Caco-2 (cell line): ENCODE results near the gene LATS2. TPM values are rescaled to one million over a fixed set of nuclear protein-coding genes. Genes with fewer than 3 reads are reported as not detected.

Experiments used
- BruUV-seq: library from RNA; stranded (reverse); fragments of 400-500 nt; replicated peaks from 2 replicates; lab custom pipeline; 2021; lab: Mats Ljungman, UMichigan
- CTCF ChIA-PET: fragments of 300-600 bp; sonication (Branson Sonifier 250); formaldehyde crosslinking; loops from one replicate; lab custom pipeline; 2022; ENCODE audit warnings: antibody characterized with exemption; lab: Charles Lee
- POLR2A ChIA-PET: fragments of 300-600 bp; sonication (Branson Sonifier 250); formaldehyde crosslinking; loops from one replicate; lab custom pipeline; 2022; ENCODE audit warnings: antibody characterized with exemption; lab: Charles Lee
- DNase-seq, 2 experiments: peaks; one replicate each; pipeline versions ENCODE4 v3.0.0 to v3.0.0-alpha.2; 2020 to 2022
- H3K27me3 ChIP-seq: replicated peaks from 2 replicates; pipeline ENCODE4 v1.6.0; 2011; ENCODE audit warnings: low read length; ENCODE audit not compliant: control insufficient read depth, insufficient read depth
- H3K36me3 ChIP-seq: 2 replicates; pipeline ENCODE4 v1.5.1; 2011; ENCODE audit warnings: low read length; ENCODE audit not compliant: control insufficient read depth, insufficient read depth
- H3K4me1 ChIP-seq: fragments of 250-450 bp; sonication (Bioruptor Pico); 2 replicates; pipeline ENCODE4 v1.5.1; 2020; ENCODE audit warnings: mild to moderate bottlenecking
- H3K4me3 ChIP-seq: 2 replicates; pipeline ENCODE4 v1.5.1; 2011; ENCODE audit warnings: low read depth, mild to moderate bottlenecking, control low read depth, low read length
- H3K9me3 ChIP-seq: fragments of 250-450 bp; sonication (Bioruptor Pico); 2 replicates; pipeline ENCODE4 v1.5.1; 2020; ENCODE audit warnings: mild to moderate bottlenecking, moderate library complexity
- H3K27ac Mint-ChIP-seq: one replicate; pipeline ENCODE4 v1.8.0; 2022; ENCODE audit warnings: mixed read lengths; ENCODE audit not compliant: unreplicated experiment
- H3K27me3 Mint-ChIP-seq: one replicate; pipeline ENCODE4 v1.8.0; 2022; ENCODE audit warnings: mixed read lengths; ENCODE audit not compliant: insufficient read depth, unreplicated experiment
- H3K36me3 Mint-ChIP-seq: one replicate; pipeline ENCODE4 v1.8.0; 2022; ENCODE audit warnings: mild to moderate bottlenecking, mixed read lengths; ENCODE audit not compliant: insufficient read depth, unreplicated experiment
- H3K4me1 Mint-ChIP-seq: one replicate; pipeline ENCODE4 v1.8.0; 2022; ENCODE audit warnings: low read depth, mixed read lengths; ENCODE audit not compliant: unreplicated experiment
- H3K4me3 Mint-ChIP-seq: one replicate; pipeline ENCODE4 v1.8.0; 2022; ENCODE audit warnings: mild to moderate bottlenecking, moderate library complexity, mixed read lengths; ENCODE audit not compliant: unreplicated experiment
- H3K9me3 Mint-ChIP-seq: one replicate; pipeline ENCODE4 v1.8.0; 2022; ENCODE audit warnings: mixed read lengths; ENCODE audit not compliant: unreplicated experiment
- intact Hi-C: fragments of 100-400 bp; cut with micrococcal nuclease; formaldehyde crosslinking; loops from one replicate; pipeline ENCODE4 v1.10.0; 2022; ENCODE audit not compliant: unreplicated experiment
- total RNA-seq: library from RNA; stranded (reverse); gene quantifications from 2 replicates; pipeline ENCODE4 v1.2.3, GENCODE V29; 2022
- TF ChIP-seq, protein P1 (sequence below), 2 experiments: fragments of 200-600 bp in 1 of 2; IDR thresholded peaks; 1 replicate in 1 of 2; 2 replicates in 1 of 2; pipeline versions ENCODE4 v1.5.1 to v1.8.0; 2011 to 2022; ENCODE audit warnings: antibody characterized with exemption in 1 of 2, control low read depth in 1 of 2, inconsistent platforms in 1 of 2, low read depth in 1 of 2, low read length in 1 of 2, mild to moderate bottlenecking in 1 of 2, moderate library complexity in 1 of 2; ENCODE audit not compliant: insufficient read depth in 1 of 2, severe bottlenecking in 1 of 2, unreplicated experiment in 1 of 2

Gene LATS2
- total RNA-seq, 1 experiment from 2014 or later, result 45.6 TPM

DNA sequence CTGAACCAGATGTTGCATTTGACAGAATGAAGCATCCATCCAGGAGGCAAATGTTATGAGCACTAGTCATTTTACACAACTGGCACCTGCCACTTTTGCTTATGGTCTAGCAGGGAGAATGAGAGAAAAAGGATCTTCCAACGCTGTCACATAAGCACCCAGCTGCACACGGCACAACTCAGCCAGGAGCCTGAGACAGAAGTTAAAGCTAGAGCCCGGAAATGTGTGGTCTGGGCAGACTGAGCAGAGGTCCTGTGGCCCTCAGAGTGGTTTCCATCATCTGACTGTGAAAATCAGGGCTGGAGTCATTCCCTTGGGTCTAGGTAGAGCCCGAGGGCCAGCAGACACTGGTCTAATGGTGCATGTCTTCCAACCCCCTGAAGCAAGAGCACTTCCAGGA, 80.5 kb downstream of the LATS2 start:
- TF ChIP-seq, protein P1, sequence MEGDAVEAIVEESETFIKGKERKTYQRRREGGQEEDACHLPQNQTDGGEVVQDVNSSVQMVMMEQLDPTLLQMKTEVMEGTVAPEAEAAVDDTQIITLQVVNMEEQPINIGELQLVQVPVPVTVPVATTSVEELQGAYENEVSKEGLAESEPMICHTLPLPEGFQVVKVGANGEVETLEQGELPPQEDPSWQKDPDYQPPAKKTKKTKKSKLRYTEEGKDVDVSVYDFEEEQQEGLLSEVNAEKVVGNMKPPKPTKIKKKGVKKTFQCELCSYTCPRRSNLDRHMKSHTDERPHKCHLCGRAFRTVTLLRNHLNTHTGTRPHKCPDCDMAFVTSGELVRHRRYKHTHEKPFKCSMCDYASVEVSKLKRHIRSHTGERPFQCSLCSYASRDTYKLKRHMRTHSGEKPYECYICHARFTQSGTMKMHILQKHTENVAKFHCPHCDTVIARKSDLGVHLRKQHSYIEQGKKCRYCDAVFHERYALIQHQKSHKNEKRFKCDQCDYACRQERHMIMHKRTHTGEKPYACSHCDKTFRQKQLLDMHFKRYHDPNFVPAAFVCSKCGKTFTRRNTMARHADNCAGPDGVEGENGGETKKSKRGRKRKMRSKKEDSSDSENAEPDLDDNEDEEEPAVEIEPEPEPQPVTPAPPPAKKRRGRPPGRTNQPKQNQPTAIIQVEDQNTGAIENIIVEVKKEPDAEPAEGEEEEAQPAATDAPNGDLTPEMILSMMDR (IDR thresholded peaks at IDR 0.05; ENCODE audit: insufficient read depth in 1 of 2, low read depth in 1 of 2, low read length in 1 of 2, severe bottlenecking in 1 of 2, unreplicated experiment in 1 of 2), result no peak
- ChIA-PET POLR2A (no interaction called here), CTCF (no interaction called here)
- H3K9me3 Mint-ChIP-seq, result no peaks in the 10 kb centered on the region
- BruUV-seq, result no TSS peak
- no peaks in the 10 kb centered on the region for H3K27me3 Mint-ChIP-seq
- peaks cover 7% of the 10 kb centered on the region for H3K36me3 ChIP-seq
- intact Hi-C loops, result no loop called here
- H3K4me1 ChIP-seq, result no peaks in the 10 kb centered on the region
- H3K27me3 ChIP-seq, result no peaks in the 10 kb centered on the region
- no peak overlapping the region for H3K4me3 ChIP-seq
- DNase-seq, result no peak
- H3K27ac Mint-ChIP-seq, result no peak overlapping the region
- no peak overlapping the region for H3K4me3 Mint-ChIP-seq
- H3K9me3 ChIP-seq, result no peaks in the 10 kb centered on the region
- peaks cover 98% of the 10 kb centered on the region for H3K36me3 Mint-ChIP-seq
- H3K4me1 Mint-ChIP-seq, result peaks cover 5% of the 10 kb centered on the region

DNA sequence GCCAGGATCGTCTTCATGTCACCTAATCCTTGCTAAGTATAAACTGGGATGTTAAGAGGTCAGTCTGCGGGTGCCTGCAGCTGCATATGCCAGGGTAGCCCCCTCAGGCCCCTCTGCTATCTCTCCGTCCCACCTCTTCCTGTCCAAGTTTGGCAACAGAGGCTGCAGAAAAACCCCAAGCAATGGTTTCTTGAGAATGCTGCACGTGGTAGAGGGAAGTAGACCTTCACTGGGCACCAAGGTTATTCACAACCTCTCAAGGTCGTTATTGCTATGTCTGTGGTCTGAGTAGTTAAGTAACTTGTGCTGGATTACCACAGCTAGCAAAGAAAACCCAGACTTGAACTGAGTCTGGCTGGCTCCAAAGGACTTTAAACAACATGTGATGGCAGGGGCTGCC, 81.0 kb downstream of the LATS2 start:
- TF ChIP-seq, protein P1 (IDR thresholded peaks at IDR 0.05; ENCODE audit: insufficient read depth in 1 of 2, low read depth in 1 of 2, low read length in 1 of 2, severe bottlenecking in 1 of 2, unreplicated experiment in 1 of 2), result no peak
- Histone ChIP-seq H3K27me3 (no peaks in the 10 kb centered on the region), H3K4me3 (no peak overlapping the region), H3K9me3 (no peaks in the 10 kb centered on the region), H3K4me1 (no peaks in the 10 kb centered on the region), H3K36me3 (peaks cover 7% of the 10 kb centered on the region)
- ChIA-PET CTCF (no interaction called here), POLR2A (no interaction called here)
- Mint-ChIP-seq H3K36me3 (peaks cover 98% of the 10 kb centered on the region), H3K4me1 (peaks cover 7% of the 10 kb centered on the region), H3K4me3 (no peak overlapping the region), H3K27ac (no peak overlapping the region), H3K9me3 (no peaks in the 10 kb centered on the region), H3K27me3 (no peaks in the 10 kb centered on the region)
- DNase-seq, result no peak
- no TSS peak for BruUV-seq
- intact Hi-C loops, result no loop called here

DNA sequence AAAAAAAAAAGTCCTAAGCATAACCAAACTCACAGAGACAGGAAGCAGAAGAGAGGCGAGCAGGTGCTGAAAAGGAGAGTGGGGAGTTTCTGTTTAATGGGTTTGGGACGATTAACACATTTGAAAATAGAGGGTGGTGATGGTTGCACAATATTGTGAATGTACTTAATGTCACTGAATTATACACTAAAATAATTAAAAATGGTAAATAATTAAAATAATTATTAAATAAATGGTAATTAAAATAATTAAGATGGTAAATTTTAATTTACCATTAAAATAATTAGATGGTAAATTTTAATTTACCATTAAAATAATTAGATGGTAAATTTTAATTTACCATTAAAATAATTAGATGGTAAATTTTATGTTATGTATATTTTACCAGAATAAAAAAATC, 84.0 kb downstream of the LATS2 start:
- Histone ChIP-seq H3K4me1 (no peaks in the 10 kb centered on the region), H3K27me3 (no peaks in the 10 kb centered on the region), H3K4me3 (no peak overlapping the region), H3K36me3 (peaks cover 5% of the 10 kb centered on the region), H3K9me3 (no peaks in the 10 kb centered on the region)
- POLR2A ChIA-PET, result no interaction called here
- peaks cover 99% of the 10 kb centered on the region for H3K36me3 Mint-ChIP-seq
- TF ChIP-seq, protein P1 (IDR thresholded peaks at IDR 0.05; ENCODE audit: insufficient read depth in 1 of 2, low read depth in 1 of 2, low read length in 1 of 2, severe bottlenecking in 1 of 2, unreplicated experiment in 1 of 2), result no peak
- H3K27me3 Mint-ChIP-seq, result no peaks in the 10 kb centered on the region
- CTCF ChIA-PET, result no interaction called here
- intact Hi-C loops, result no loop called here
- H3K4me1 Mint-ChIP-seq, result peaks cover 7% of the 10 kb centered on the region
- no peaks in the 10 kb centered on the region for H3K9me3 Mint-ChIP-seq
- BruUV-seq, result no TSS peak
- no peak overlapping the region for H3K27ac Mint-ChIP-seq
- H3K4me3 Mint-ChIP-seq, result no peak overlapping the region
- DNase-seq, result no peak
